Neural cell (in vitro differentiated cells): ENCODE measurements around the gene PYGL.

ENCODE experiments used
- CTCF ChIP-seq: fragments of 450-650 bp; IDR thresholded peaks from 2 replicates; pipeline ENCODE4 v1.5.1; 2014; ENCODE audit warnings: antibody characterized with exemption, mild to moderate bottlenecking, moderate library complexity; ENCODE audit not compliant: poor library complexity, severe bottlenecking
- EP300 ChIP-seq: fragments of 450-650 bp; conservative IDR thresholded peaks from 2 replicates; pipeline ENCODE4 v1.6.1; 2014; ENCODE audit warnings: antibody characterized with exemption, mild to moderate bottlenecking, moderate library complexity; ENCODE audit not compliant: poor library complexity, severe bottlenecking
- POLR2AphosphoS5 ChIP-seq: IDR thresholded peaks from 2 replicates; pipeline ENCODE4 v1.6.1; 2012
- SMC3 ChIP-seq: fragments of 450-650 bp; conservative IDR thresholded peaks from 2 replicates; pipeline ENCODE4 v1.6.1; 2014; ENCODE audit warnings: antibody characterized with exemption, mild to moderate bottlenecking, moderate library complexity; ENCODE audit not compliant: poor library complexity
- TF ChIP-seq, protein P1 (sequence below): IDR thresholded peaks from 2 replicates; pipeline ENCODE4 v1.6.1; 2012; ENCODE audit warnings: borderline replicate concordance

GRCh38 chr14:50932592-50933495 lies 11.4 kb downstream of the PYGL start:
- TF ChIP-seq, protein P1, sequence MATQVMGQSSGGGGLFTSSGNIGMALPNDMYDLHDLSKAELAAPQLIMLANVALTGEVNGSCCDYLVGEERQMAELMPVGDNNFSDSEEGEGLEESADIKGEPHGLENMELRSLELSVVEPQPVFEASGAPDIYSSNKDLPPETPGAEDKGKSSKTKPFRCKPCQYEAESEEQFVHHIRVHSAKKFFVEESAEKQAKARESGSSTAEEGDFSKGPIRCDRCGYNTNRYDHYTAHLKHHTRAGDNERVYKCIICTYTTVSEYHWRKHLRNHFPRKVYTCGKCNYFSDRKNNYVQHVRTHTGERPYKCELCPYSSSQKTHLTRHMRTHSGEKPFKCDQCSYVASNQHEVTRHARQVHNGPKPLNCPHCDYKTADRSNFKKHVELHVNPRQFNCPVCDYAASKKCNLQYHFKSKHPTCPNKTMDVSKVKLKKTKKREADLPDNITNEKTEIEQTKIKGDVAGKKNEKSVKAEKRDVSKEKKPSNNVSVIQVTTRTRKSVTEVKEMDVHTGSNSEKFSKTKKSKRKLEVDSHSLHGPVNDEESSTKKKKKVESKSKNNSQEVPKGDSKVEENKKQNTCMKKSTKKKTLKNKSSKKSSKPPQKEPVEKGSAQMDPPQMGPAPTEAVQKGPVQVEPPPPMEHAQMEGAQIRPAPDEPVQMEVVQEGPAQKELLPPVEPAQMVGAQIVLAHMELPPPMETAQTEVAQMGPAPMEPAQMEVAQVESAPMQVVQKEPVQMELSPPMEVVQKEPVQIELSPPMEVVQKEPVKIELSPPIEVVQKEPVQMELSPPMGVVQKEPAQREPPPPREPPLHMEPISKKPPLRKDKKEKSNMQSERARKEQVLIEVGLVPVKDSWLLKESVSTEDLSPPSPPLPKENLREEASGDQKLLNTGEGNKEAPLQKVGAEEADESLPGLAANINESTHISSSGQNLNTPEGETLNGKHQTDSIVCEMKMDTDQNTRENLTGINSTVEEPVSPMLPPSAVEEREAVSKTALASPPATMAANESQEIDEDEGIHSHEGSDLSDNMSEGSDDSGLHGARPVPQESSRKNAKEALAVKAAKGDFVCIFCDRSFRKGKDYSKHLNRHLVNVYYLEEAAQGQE: no peak
- TF ChIP-seq CTCF: no peak
- no peak for TF ChIP-seq EP300
- TF ChIP-seq POLR2AphosphoS5: no peak
- TF ChIP-seq SMC3: no peak
